GM23338 (cell line): ENCODE data around the gene ST8SIA6. TPM values are rescaled to one million over a fixed set of nuclear protein-coding genes. Genes with fewer than 3 reads are reported as not detected.

Source experiments
- ATAC-seq: fragments of 200-7000 bp; cut with Tn5 transposase; 3 replicates; pipeline ENCODE4 v1.9.1; 2020
- DNase-seq: peaks from one replicate; pipeline ENCODE4 v3.0.0-alpha.2; 2015; ENCODE audit warnings: low spot score
- H2AFZ ChIP-seq: fragments of 200-600 bp; sonication (generic); 2 replicates; pipeline ENCODE4 v1.8.0; 2016; ENCODE audit warnings: antibody characterized with exemption, mild to moderate bottlenecking, moderate library complexity
- H3F3A ChIP-seq: fragments of 200-600 bp; sonication (generic); replicated peaks from 2 replicates; pipeline ENCODE4 v1.8.0; 2017; ENCODE audit warnings: antibody characterized with exemption, mixed run types, low read depth
- H3K27ac ChIP-seq: fragments of 200-600 bp; sonication (generic); 2 replicates; pipeline ENCODE4 v1.6.1; 2016; ENCODE audit warnings: low read depth
- H3K27me3 ChIP-seq: fragments of 200-600 bp; sonication (generic); 2 replicates; pipeline ENCODE4 v1.8.0; 2016; ENCODE audit warnings: mild to moderate bottlenecking, mixed run types, moderate library complexity; ENCODE audit not compliant: insufficient read depth
- H3K36me3 ChIP-seq: fragments of 200-600 bp; sonication (generic); 2 replicates; pipeline ENCODE4 v1.8.0; 2016; ENCODE audit warnings: mild to moderate bottlenecking; ENCODE audit not compliant: insufficient read depth
- H3K4me1 ChIP-seq: fragments of 200-600 bp; sonication (generic); 2 replicates; pipeline ENCODE4 v1.8.0; 2016; ENCODE audit warnings: mild to moderate bottlenecking, moderate library complexity; ENCODE audit not compliant: insufficient read depth
- H3K4me2 ChIP-seq: fragments of 200-600 bp; sonication (generic); 2 replicates; pipeline ENCODE4 v1.7.1; 2017; ENCODE audit warnings: mixed run types
- H3K4me3 ChIP-seq: fragments of 200-600 bp; sonication (generic); 2 replicates; pipeline ENCODE4 v1.6.1; 2016; ENCODE audit warnings: mixed run types
- H3K79me2 ChIP-seq: fragments of 200-600 bp; sonication (generic); replicated peaks from 2 replicates; pipeline ENCODE4 v1.8.0; 2017; ENCODE audit warnings: mild to moderate bottlenecking; ENCODE audit not compliant: insufficient read depth
- H3K9me2 ChIP-seq: fragments of 200-600 bp; sonication (generic); 2 replicates; pipeline ENCODE4 v1.8.0; 2017; ENCODE audit not compliant: insufficient read depth
- H4K20me1 ChIP-seq: fragments of 200-600 bp; sonication (generic); replicated peaks from 2 replicates; pipeline ENCODE4 v1.8.0; 2017; ENCODE audit warnings: mild to moderate bottlenecking; ENCODE audit not compliant: insufficient read depth
- H3K27ac Mint-ChIP-seq: 2 replicates; pipeline ENCODE4 v1.8.0; 2020; ENCODE audit warnings: inconsistent platforms, mild to moderate bottlenecking, moderate library complexity, mixed read lengths
- H3K27me3 Mint-ChIP-seq: 3 replicates; pipeline ENCODE4 v1.8.0; 2022; ENCODE audit warnings: low read depth, mild to moderate bottlenecking, moderate library complexity, mixed read lengths, inconsistent platforms; ENCODE audit not compliant: insufficient read depth, poor library complexity
- H3K36me3 Mint-ChIP-seq: 3 replicates; pipeline ENCODE4 v1.8.0; 2021; ENCODE audit warnings: low read depth, mild to moderate bottlenecking, inconsistent platforms, moderate library complexity, mixed read lengths
- H3K4me1 Mint-ChIP-seq: 3 replicates; pipeline ENCODE4 v1.8.0; 2020; ENCODE audit warnings: mild to moderate bottlenecking, inconsistent platforms, mixed read lengths
- H3K4me3 Mint-ChIP-seq: 3 replicates; pipeline ENCODE4 v1.8.0; 2021; ENCODE audit warnings: moderate library complexity, mild to moderate bottlenecking, inconsistent platforms, mixed read lengths
- H3K9me3 Mint-ChIP-seq: 3 replicates; pipeline ENCODE4 v1.8.0; 2020; ENCODE audit warnings: moderate library complexity, mild to moderate bottlenecking, inconsistent platforms, mixed read lengths
- CREB1 ChIP-seq: fragments of 250-450 bp; sonication (Bioruptor Pico); IDR thresholded peaks from 2 replicates; pipeline ENCODE4 v1.5.0; 2020; ENCODE audit warnings: low read depth, mild to moderate bottlenecking, moderate library complexity
- EZH2 ChIP-seq: fragments of 200-600 bp; sonication (generic); IDR thresholded peaks from one replicate; pipeline ENCODE4 v1.8.0; 2017; ENCODE audit warnings: antibody characterized with exemption, mild to moderate bottlenecking, low read depth; ENCODE audit not compliant: unreplicated experiment
- POLR2AphosphoS5 ChIP-seq: IDR thresholded peaks from 2 replicates; pipeline ENCODE4 v1.6.1; 2016; ENCODE audit warnings: antibody characterized with exemption, low read depth
- REST ChIP-seq: IDR thresholded peaks from one replicate; pipeline ENCODE4 v1.6.1; 2018; ENCODE audit warnings: antibody characterized with exemption; ENCODE audit not compliant: unreplicated experiment
- STAT1 ChIP-seq: IDR thresholded peaks from one replicate; pipeline ENCODE4 v1.6.1; 2016; ENCODE audit warnings: antibody characterized with exemption; ENCODE audit not compliant: unreplicated experiment
- ZNF114 ChIP-seq: fragments of 250-450 bp; sonication (Bioruptor Pico); IDR thresholded peaks from 2 replicates; pipeline ENCODE4 v1.5.0; 2020; ENCODE audit warnings: mild to moderate bottlenecking, moderate library complexity
- ZNF331 ChIP-seq: fragments of 250-450 bp; sonication (Bioruptor Pico); IDR thresholded peaks from 2 replicates; pipeline ENCODE4 v1.5.0; 2020; ENCODE audit warnings: low read depth, mild to moderate bottlenecking, moderate library complexity
- ZNF462 ChIP-seq: fragments of 250-450 bp; sonication (Bioruptor Pico); IDR thresholded peaks from 2 replicates; pipeline ENCODE4 v1.5.0; 2020; ENCODE audit warnings: mild to moderate bottlenecking, moderate library complexity
- polyA plus RNA-seq: library from polyadenylated mRNA; unstranded; fragments of >200 nt; fragmentation: Nextera tagmentation; extraction: Ambion mirVana; gene quantifications from 2 replicates; pipeline ENCODE4 v1.2.1, GENCODE V29; 2016
- total RNA-seq: library from RNA; depleted of rRNA; stranded (reverse); fragments of >200 nt; shearing (Covaris generic); gene quantifications from 2 replicates; pipeline ENCODE4 v1.2.3, GENCODE V29; 2014

ST8SIA6 gene
- total and polyA plus RNA-seq, 2 experiments from 2014 or later = 1.6 to 2.3 TPM

GRCh38 chr10:17292375-17292774 lies 162.0 kb downstream of the ST8SIA6 start:
- H3K79me2 ChIP-seq = no peaks in the 10 kb centered on the region
- TF ChIP-seq CREB1 (CRISPR knock-in tag) (no peak), REST (no peak), STAT1 (no peak), ZNF114 (CRISPR knock-in tag) (no peak), POLR2AphosphoS5 (no peak), ZNF462 (CRISPR knock-in tag) (no peak), EZH2 (no peak), ZNF331 (CRISPR knock-in tag) (no peak)
- H3K9me2 ChIP-seq = no peaks in the 10 kb centered on the region; the same call in 1 of the 2 replicates
- H3K4me3 Mint-ChIP-seq = no peak overlapping the region
- H3K27ac Mint-ChIP-seq = no peak overlapping the region
- no peaks in the 10 kb centered on the region for H3K27me3 Mint-ChIP-seq
- H3K9me3 Mint-ChIP-seq = no peaks in the 10 kb centered on the region
- H3K27ac ChIP-seq = no peak overlapping the region
- DNase-seq = no peak
- H3K36me3 Mint-ChIP-seq = no peaks in the 10 kb centered on the region
- no peaks in the 10 kb centered on the region for H3F3A ChIP-seq
- H4K20me1 ChIP-seq = no peaks in the 10 kb centered on the region
- H3K4me2 ChIP-seq = no peak overlapping the region
- H3K27me3 ChIP-seq = no peaks in the 10 kb centered on the region
- H3K4me1 Mint-ChIP-seq = no peaks in the 10 kb centered on the region
- ATAC-seq = no peak
- no peaks in the 10 kb centered on the region for H3K36me3 ChIP-seq
- H3K4me1 ChIP-seq = no peaks in the 10 kb centered on the region
- H3K4me3 ChIP-seq = no peak overlapping the region
- H2AFZ ChIP-seq = no peak overlapping the region
